HG03095 (cell line): ENCODE measurements around the gene MMEL1.

Experiments used
- ATAC-seq: cut with Tn5 transposase; IDR thresholded peaks from one replicate; pipeline ENCODE4 v1.9.1; 2021; ENCODE audit warnings: moderate library complexity; ENCODE audit not compliant: unreplicated experiment

MMEL1 gene

GRCh38 chr1:2593251-2593878 is 39.5 kb downstream of the MMEL1 start:
- no peak for ATAC-seq

- ATAC-seq = no peak
These were observed 40.1 kb downstream of the MMEL1 start for GRCh38 chr1:2592672-2593071.

GRCh38 chr1:2591581-2592261 is 41.1 kb downstream of the MMEL1 start:
- no peak for ATAC-seq

DNA sequence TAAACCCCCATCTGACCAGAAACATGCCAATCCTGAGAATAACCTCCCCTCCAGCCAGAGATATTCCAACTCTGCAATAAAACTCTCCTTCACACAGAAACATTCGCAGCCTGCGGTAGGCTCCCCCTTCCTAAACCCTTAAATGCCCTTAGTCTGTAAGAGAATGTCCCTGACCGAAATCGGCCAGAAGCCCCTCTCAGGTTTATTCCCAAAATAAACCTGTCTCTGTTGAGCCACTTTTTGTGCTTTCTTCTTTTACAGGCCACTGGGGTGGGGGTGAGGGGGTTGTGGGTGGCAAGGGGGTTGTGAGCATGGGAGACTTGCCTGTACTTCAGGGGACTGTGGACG is 41.6 kb downstream of the MMEL1 start:
- ATAC-seq = no peak

DNA sequence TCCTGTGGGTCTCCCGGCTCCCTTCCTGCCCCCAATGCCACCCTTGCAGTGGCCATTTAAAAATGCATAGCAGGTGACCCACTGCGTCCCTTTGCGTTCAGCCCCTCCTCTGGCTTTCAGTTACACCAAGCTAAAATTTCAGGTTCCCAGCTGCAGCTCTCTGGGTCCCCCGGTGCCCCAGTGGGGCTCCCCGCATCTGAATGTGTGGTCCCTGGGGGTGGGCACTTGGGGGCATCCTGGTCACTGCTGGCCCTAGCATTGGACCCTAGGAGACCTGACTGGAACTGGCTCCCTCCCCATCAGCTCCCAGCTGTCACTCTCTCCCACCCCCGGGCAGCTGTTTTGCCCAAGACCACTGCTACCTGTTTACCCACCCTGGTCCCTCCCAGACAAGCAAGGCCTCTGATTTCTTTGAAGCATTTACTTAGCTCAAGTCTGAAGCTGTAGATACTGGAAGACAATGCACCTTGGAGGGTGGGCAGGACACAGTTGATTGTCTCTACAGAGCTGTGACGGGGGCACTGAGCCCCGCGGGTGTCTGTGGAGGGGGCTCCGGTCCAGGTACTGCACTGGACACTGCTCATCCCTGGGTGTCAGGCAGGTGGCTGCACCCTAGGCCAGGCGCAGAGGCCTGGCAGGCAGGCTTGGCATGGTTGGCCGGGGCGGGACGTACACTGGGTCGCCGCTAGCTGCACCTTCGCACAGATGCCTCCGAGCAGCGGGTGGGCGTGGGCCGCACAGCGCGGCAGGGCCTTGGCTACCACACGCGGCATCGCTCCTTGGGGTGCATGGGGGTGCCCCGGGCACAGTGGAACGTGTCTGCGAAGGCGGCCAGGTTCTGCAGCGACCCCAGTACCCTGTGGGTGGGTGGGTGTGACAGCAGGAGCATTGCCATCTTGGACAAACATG is 42.3 kb downstream of the MMEL1 start:
- ATAC-seq = no peak

- no peak for ATAC-seq
These were observed 43.2 kb downstream of the MMEL1 start for GRCh38 chr1:2589431-2590232.

DNA sequence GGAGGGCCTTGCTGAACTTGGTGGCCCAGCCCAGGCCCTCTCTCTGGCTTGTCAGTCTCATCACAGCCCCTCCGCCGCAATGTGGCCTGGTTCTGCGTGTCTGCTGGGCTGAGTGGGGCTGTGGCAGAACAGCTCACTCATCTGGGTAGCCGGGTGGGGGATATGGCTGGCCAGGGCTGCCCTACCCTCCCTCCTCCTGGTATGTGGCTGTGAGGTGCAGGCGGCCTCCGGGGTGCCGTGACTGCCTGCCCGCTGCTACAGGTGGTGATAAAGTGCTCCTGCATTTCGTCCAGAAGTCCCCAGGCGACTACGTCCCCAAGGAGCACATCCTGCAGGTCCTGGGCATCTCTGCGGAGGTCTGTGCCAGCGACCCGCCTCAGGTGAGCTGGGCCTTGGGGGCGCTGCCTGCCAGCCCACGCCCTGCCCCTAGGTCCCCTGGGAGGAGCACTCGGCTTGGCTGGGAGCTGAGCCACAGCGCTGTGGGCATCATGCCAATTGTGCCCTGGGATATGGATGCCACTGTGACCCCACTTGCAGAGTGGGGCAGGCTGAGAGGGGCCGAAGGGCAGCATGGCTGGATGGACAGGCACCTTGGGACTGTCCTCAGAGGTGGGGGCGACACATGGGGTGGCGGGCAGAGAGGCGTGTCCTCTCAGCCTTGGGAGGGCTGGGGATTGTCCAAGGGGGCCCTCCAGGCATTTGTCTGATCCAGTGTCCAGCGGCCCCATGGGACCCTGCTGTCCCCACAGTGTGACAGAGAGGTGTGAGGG is 44.0 kb downstream of the MMEL1 start:
- no peak for ATAC-seq

- ATAC-seq = no peak
These were observed 44.8 kb downstream of the MMEL1 start for GRCh38 chr1:2587860-2588571.

DNA sequence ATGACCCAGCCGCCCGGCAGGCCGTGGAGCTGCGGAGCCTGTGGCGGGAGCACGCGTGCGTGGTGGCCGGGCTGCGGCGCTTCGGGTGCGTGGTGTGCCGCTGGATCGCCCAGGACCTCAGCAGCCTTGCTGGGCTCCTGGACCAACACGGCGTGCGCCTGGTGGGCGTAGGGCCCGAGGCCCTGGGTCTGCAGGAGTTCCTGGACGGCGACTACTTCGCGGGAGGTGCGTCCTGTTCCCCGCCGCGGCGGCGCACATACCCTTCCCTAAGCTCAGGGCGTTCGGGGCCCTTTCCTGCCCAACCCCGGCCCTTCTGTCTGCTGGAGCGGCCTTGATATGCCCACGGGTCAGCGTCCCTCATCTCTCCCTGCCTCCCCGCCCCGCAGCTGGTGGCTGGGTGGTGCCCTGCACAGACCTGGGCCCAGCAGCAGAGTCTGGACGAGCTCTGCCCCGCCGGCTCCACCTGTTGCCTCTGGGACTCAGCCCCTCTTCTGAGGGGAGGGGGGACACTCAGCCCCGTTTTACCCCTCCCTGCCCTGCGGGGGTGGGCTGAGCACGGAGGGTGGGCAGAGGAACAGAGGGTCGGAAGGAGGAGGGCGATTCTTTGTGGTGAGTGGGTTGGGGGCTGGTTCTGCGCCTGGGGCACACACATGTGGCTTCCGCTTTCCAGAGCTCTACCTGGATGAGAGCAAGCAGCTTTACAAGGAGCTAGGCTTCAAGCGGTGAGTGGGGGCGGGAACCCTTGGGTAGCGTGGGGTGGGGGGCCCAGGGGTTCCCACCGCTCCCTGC is 45.6 kb downstream of the MMEL1 start:
- peak; percentile 1 for ATAC-seq

DNA sequence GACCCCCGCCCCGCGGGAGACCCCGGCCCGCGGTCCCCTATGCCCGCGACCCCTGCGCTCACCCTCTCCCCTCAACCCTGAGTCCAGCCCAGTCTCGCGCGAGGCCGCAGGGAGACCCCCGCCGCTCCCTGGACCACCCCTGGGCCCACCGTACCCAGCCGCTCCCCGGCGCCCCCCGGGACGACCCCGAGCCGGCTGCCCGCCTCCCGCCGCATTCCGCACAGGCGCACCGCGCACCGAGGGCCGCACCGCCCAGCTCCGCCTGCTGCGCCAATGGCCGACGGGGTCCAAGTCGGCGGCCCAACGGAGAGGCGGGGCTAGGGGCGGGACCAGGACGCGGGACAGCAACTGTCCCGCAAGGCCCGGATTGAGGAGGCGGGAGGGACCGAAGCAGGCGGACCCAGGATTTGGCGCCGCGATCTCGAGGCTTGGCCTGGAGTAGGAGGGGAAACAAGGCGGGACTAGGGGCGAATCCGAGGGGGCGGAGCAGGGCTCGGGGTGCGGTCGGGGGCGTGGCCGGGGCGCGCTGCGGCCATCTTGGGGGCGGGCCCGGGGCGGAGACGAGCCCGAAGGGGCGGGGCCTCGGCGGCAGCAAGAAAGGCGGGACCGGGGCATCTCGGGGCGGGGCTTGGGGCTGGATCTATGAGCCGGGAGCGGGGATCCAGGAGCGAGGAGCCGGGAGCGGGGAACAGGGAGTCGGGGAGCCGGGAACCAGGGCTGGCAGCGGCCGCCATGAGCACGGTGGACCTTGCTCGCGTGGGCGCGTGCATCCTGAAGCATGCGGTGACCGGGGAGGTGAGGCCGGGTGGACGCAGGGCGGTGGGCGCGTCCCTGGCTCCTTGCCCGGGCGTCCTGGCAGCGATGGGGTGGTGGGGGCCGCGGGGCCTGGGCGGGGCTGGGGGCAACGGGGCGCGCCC is 46.4 kb downstream of the MMEL1 start, which contains the start of gene PRXL2B:
Gene PRXL2B, plus strand, starts transcription at position 624 of the 917 bp plus-strand sequence. Its CDS starts 109 bp downstream, at position 733.
- ATAC-seq = peak; percentile 54

DNA sequence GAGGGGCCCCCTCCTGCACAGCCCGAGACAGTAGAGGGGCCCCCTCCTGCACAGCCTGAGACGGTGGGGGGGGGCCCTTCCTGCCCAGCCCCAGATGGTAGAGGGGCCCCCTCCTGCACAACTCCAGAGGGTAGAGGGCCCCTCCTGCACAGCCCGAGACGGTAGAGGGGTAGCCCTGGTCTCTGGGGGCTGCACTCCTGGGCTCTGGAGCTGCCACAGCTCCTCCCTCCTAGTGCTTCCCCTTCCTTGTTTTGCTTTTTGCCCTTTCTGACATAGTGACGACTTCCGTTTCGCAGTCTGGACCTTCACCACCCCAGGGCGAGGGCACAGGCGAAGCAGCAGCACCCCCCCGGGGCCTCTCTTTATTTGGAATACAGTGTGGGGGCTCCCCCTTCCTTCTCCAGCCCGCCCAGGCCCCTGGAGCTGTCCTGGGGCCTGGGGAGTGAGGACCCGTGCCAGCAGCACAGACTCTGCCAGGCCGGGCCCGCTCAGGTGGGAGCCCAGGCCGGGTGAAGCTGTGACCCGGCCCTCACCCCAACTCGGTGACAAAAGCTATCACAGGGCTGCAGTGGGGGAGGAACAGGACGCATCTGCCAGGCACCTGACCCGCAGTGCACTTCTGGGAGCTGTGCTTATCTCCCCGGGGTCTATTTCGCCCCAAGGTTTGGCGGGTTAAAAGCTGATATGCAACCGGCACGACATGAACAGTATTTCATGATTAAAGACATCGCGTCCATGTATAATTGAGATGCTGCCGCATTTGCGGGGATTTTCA is 47.3 kb downstream of the MMEL1 start:
- ATAC-seq = peak; percentile 32

DNA sequence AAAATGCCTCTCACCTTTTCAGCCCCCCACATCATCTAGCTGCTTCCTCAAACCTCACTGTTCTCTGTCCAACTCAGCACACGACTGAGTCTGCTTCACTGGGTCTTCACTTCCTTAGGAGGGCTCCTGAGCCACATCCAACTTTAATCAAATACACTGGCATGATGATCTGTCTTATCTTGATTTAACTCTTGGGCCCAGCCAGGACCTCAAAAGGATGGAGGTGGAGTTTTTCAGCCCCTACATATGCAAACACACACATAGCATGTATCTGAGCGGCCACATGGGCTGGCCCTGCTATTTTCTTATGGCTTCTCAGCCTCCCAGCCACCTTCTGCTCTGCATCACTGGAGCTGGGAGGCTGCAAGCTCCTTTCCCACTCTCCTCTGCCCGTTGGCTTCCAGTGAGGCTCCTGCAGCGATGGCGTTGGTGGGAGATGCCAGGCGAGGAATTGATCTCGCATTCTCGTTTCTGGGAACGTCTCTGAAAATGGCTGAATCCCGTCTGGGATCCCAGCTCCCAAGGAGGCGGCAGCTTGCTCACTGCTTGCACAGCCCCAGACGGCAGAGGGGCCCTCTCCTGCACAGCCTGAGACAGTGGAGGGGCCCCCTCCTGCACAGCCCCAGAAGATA is 48.0 kb downstream of the MMEL1 start:
- ATAC-seq = no peak

GRCh38 chr1:2583871-2584351 is 48.9 kb downstream of the MMEL1 start:
- ATAC-seq = no peak

DNA sequence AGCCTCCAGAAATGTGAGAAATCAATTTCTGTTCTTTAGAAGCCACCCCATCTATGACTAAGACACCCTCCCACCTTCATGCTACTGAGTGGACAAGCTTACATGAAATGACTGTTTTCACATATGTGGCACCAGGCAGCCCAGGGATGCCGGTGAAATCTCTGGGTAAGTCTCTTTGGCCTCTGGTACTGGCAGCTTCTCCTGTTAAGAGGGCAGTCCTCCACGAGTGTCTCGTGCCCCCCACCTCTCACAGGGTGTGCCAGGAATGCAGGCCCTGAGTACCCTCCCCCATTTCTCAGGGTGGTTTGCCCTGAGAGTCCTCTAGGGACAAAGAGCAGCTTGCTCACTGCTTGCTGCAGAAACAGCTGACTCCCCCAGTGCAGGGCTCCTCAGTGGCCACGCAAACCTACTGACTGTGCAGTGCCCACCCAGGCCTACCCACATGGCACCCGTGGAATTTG is 49.5 kb downstream of the MMEL1 start:
- no peak for ATAC-seq

DNA sequence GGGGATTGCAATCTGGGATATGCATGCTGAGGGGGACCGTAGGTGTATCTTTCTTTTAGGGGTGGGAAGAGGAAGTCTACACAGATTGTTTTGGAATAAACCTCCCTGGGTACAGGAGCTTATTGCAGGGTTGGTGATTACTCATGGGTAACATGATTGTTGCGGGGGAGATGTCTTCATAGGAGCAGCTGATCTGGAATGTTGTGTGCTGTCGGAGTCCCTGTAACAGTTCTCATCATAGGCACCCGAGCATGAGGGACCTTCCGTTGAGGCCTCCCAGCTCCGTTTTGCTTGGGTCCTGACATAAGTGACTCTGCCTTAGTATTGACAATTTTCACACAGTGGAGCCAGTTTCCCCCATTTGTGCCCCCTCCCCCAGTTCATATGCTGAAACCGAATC is 50.4 kb downstream of the MMEL1 start:
- ATAC-seq = no peak

- ATAC-seq = no peak
These were observed 52.1 kb downstream of the MMEL1 start for GRCh38 chr1:2580691-2581090.
